Measurements from ENCODE around the gene CCL17. TPM values are rescaled to one million over a fixed set of nuclear protein-coding genes. Genes with fewer than 3 reads are reported as not detected.

The CCL17 gene
- total RNA-seq, 1 donor from 2014 or later, result not detected

- DNase-seq (ENCODE audit: low read depth), result no peak
Observed at GRCh38 chr16:57387598-57388354, 16.8 kb upstream of the CCL17 start.

GRCh38 chr16:57388359-57389086, 16.0 kb upstream of the CCL17 start:
- no peaks in the 10 kb centered on the region for H3K27me3 ChIP-seq (ENCODE audit: control insufficient read depth, insufficient read depth, low read length)
- no peak for TF ChIP-seq CTCF (IDR thresholded peaks at IDR 0.05; ENCODE audit: insufficient read depth, low read length, poor library complexity, severe bottlenecking)
- no peak for DNase-seq (ENCODE audit: low read depth)
- no peaks in the 10 kb centered on the region for H3K36me3 ChIP-seq (ENCODE audit: control insufficient read depth, insufficient read depth, low read length)
- no peak overlapping the region for H3K4me3 ChIP-seq (ENCODE audit: low read depth, low read length)

More at GRCh38 chr16:57387598-57388354, 16.8 kb upstream of the CCL17 start:
- Histone ChIP-seq H3K4me3 (ENCODE audit: low read depth, low read length) (no peak overlapping the region), H3K36me3 (ENCODE audit: control insufficient read depth, insufficient read depth, low read length) (no peaks in the 10 kb centered on the region), H3K27me3 (ENCODE audit: control insufficient read depth, insufficient read depth, low read length) (no peaks in the 10 kb centered on the region)
- TF ChIP-seq CTCF (IDR thresholded peaks at IDR 0.05; ENCODE audit: insufficient read depth, low read length, poor library complexity, severe bottlenecking), result no peak

GRCh38 chr16:57389087-57389468, 15.5 kb upstream of the CCL17 start:
- no peaks in the 10 kb centered on the region for H3K36me3 ChIP-seq (ENCODE audit: control insufficient read depth, insufficient read depth, low read length)
- H3K27me3 ChIP-seq (ENCODE audit: control insufficient read depth, insufficient read depth, low read length), result no peaks in the 10 kb centered on the region
- H3K4me3 ChIP-seq (ENCODE audit: low read depth, low read length), result no peak overlapping the region
- no peak for TF ChIP-seq CTCF (IDR thresholded peaks at IDR 0.05; ENCODE audit: insufficient read depth, low read length, poor library complexity, severe bottlenecking)
- DNase-seq (ENCODE audit: low read depth), result no peak

GRCh38 chr16:57390636-57391295, 13.8 kb upstream of the CCL17 start:
- no peak for TF ChIP-seq CTCF (IDR thresholded peaks at IDR 0.05; ENCODE audit: insufficient read depth, low read length, poor library complexity, severe bottlenecking)
- DNase-seq (ENCODE audit: low read depth), result no peak

GRCh38 chr16:57391300-57391699, 13.3 kb upstream of the CCL17 start:
- peaks cover 2% of the 10 kb centered on the region for H3K27me3 ChIP-seq (ENCODE audit: control insufficient read depth, insufficient read depth, low read length)
- no peak for TF ChIP-seq CTCF (IDR thresholded peaks at IDR 0.05; ENCODE audit: insufficient read depth, low read length, poor library complexity, severe bottlenecking)
- no peak for DNase-seq (ENCODE audit: low read depth)
- no peaks in the 10 kb centered on the region for H3K36me3 ChIP-seq (ENCODE audit: control insufficient read depth, insufficient read depth, low read length)
- no peak overlapping the region for H3K4me3 ChIP-seq (ENCODE audit: low read depth, low read length)

More at GRCh38 chr16:57390636-57391295, 13.8 kb upstream of the CCL17 start:
- no peak overlapping the region for H3K4me3 ChIP-seq (ENCODE audit: low read depth, low read length)
- peaks cover 2% of the 10 kb centered on the region for H3K27me3 ChIP-seq (ENCODE audit: control insufficient read depth, insufficient read depth, low read length)
- no peaks in the 10 kb centered on the region for H3K36me3 ChIP-seq (ENCODE audit: control insufficient read depth, insufficient read depth, low read length)

Measured in kidney epithelial cell (primary cell).